CD4-positive, alpha-beta T cell treated with Interleukin-4 for 4 hours (primary cell): ENCODE results near the gene GAS2L1.

ENCODE experiments used
- DNase-seq: peaks from one replicate; pipeline ENCODE4 v3.0.0-alpha.2; 2020

The GAS2L1 gene

GRCh38 chr22:29328566-29329500, 22.4 kb downstream of the GAS2L1 start:
- no peak for DNase-seq

- DNase-seq: no peak
Measured at GRCh38 chr22:29329581-29329980, 23.1 kb downstream of the GAS2L1 start.

- no peak for DNase-seq
Measured at GRCh38 chr22:29330291-29330690, 23.8 kb downstream of the GAS2L1 start.

GRCh38 chr22:29330753-29331152, 24.3 kb downstream of the GAS2L1 start:
- DNase-seq: no peak

- DNase-seq: no peak
Measured at GRCh38 chr22:29331213-29331612, 24.8 kb downstream of the GAS2L1 start.

GRCh38 chr22:29331658-29332300, 25.3 kb downstream of the GAS2L1 start:
- no peak for DNase-seq

- DNase-seq: no peak
Measured at GRCh38 chr22:29332886-29333496, 26.5 kb downstream of the GAS2L1 start.

GRCh38 chr22:29334148-29334547, 27.7 kb downstream of the GAS2L1 start:
- no peak for DNase-seq

GRCh38 chr22:29334696-29335344, 28.4 kb downstream of the GAS2L1 start:
- DNase-seq: no peak

- DNase-seq: no peak
Measured at GRCh38 chr22:29335656-29336055, 29.2 kb downstream of the GAS2L1 start.

GRCh38 chr22:29336751-29337490, 30.5 kb downstream of the GAS2L1 start:
- DNase-seq: no peak

GRCh38 chr22:29337631-29338284, 31.3 kb downstream of the GAS2L1 start:
- DNase-seq: no peak

- no peak for DNase-seq
Measured at GRCh38 chr22:29338398-29338797, 31.9 kb downstream of the GAS2L1 start.

- no peak for DNase-seq
Measured at GRCh38 chr22:29339381-29340235, 33.2 kb downstream of the GAS2L1 start.

- no peak for DNase-seq
Measured at GRCh38 chr22:29340566-29340965, 34.1 kb downstream of the GAS2L1 start.

GRCh38 chr22:29341056-29341848, 34.8 kb downstream of the GAS2L1 start:
- no peak for DNase-seq

GRCh38 chr22:29341849-29342127, 35.3 kb downstream of the GAS2L1 start:
- DNase-seq: no peak

- DNase-seq: no peak
Measured at GRCh38 chr22:29342177-29342576, 35.7 kb downstream of the GAS2L1 start.

GRCh38 chr22:29342577-29343312, 36.3 kb downstream of the GAS2L1 start:
- DNase-seq: no peak
